ENCODE measurements around the gene GABRB1. TPM values are rescaled to one million over a fixed set of nuclear protein-coding genes. Genes with fewer than 3 reads are reported as not detected.

GABRB1 gene
- total RNA-seq, 4 donors from 2014 or later: not detected

DNA sequence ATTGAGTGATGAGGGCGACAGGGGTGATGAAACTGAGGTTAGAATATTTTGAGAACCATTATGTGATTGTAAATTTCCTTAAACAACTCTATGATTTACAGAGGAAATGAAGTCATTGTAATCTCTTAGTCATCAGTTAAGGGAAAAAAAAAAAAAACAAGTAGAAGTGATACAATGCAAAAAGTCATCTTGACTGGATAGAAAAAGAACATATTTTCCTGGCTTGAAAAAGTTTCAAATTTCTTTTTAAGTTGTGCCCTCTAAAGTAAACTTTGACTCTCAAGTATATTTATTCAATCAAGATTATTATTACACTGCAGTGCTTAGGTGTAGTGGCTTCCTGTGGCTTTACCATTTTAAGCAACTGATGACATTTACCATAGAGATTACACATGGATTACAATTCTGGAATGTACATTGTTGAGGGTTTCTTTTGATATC is 40.6 kb downstream of the GABRB1 start:
- H3K4me3 ChIP-seq: no peak overlapping the region
- TF ChIP-seq EP300 (IDR thresholded peaks at IDR 0.05): no peak
- TF ChIP-seq POLR2A (IDR thresholded peaks at IDR 0.05): no peak
- TF ChIP-seq, protein P1, sequence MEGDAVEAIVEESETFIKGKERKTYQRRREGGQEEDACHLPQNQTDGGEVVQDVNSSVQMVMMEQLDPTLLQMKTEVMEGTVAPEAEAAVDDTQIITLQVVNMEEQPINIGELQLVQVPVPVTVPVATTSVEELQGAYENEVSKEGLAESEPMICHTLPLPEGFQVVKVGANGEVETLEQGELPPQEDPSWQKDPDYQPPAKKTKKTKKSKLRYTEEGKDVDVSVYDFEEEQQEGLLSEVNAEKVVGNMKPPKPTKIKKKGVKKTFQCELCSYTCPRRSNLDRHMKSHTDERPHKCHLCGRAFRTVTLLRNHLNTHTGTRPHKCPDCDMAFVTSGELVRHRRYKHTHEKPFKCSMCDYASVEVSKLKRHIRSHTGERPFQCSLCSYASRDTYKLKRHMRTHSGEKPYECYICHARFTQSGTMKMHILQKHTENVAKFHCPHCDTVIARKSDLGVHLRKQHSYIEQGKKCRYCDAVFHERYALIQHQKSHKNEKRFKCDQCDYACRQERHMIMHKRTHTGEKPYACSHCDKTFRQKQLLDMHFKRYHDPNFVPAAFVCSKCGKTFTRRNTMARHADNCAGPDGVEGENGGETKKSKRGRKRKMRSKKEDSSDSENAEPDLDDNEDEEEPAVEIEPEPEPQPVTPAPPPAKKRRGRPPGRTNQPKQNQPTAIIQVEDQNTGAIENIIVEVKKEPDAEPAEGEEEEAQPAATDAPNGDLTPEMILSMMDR (IDR thresholded peaks at IDR 0.05): no peak
- TF ChIP-seq POLR2AphosphoS5 (IDR thresholded peaks at IDR 0.05): no peak
- WGBS, 2 donors (ENCODE audit: low coverage in 1 of 2): 18 to 31% methylated on average over 1 of the region's 1 CpG
- no peaks in the 10 kb centered on the region for H3K36me3 ChIP-seq
- H3K27ac ChIP-seq: no peak overlapping the region
- ATAC-seq: no peak
- no peaks in the 10 kb centered on the region for H3K9me3 ChIP-seq
- H3K27me3 ChIP-seq: no peaks in the 10 kb centered on the region
- H3K4me1 ChIP-seq: no peaks in the 10 kb centered on the region

DNA sequence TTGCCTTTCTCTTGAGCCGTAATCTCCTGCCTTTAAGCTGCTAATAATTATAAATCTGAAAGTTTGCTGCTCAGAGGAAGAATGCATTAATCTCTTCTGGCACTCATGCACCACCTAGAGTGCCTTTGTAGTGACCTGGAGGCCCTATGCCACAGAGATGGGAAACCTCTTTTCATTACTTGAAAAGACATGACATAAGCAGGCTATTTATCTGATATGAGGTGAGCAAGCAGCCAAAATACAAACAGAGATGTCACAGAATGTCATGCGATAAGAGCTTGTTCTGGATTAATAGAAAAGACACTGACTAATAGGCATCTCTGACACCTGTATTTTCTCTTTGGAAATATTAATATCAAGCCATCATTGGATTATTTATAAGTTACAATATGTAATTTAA is 42.3 kb downstream of the GABRB1 start:
- Histone ChIP-seq H3K9me3 (no peaks in the 10 kb centered on the region), H3K27me3 (no peaks in the 10 kb centered on the region), H3K4me3 (no peak overlapping the region), H3K27ac (no peak overlapping the region), H3K36me3 (no peaks in the 10 kb centered on the region), H3K4me1 (no peaks in the 10 kb centered on the region)
- TF ChIP-seq EP300 (IDR thresholded peaks at IDR 0.05) (no peak), POLR2AphosphoS5 (IDR thresholded peaks at IDR 0.05) (no peak), POLR2A (IDR thresholded peaks at IDR 0.05) (no peak)
- TF ChIP-seq, protein P1 (IDR thresholded peaks at IDR 0.05): no peak
- 82 to 94% methylated on average over 2 of the region's 2 CpGs for WGBS, 2 donors (ENCODE audit: low coverage in 1 of 2)
- ATAC-seq: no peak

DNA sequence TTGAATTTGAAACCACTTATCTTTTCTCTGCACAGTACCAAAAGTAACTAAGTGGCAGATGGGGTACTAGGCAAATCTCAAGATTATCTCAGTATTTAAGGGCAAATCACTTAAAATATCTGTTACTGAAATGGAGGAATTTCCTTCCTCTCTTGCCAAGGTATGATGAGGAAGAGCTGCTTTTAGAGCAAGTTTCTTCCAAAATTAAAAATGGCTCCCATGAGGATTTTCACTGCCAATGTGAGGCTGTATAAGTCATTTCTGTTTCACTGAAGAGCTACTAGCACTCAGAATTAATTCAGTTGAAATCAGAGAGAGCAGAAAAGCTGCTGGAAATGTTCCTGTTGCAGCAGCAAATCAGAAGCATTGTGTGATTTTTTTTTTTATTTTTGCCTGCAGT is 43.4 kb downstream of the GABRB1 start:
- Histone ChIP-seq H3K4me1 (no peaks in the 10 kb centered on the region), H3K27me3 (no peaks in the 10 kb centered on the region), H3K36me3 (no peaks in the 10 kb centered on the region), H3K27ac (no peak overlapping the region), H3K4me3 (no peak overlapping the region), H3K9me3 (no peaks in the 10 kb centered on the region)
- no peak for TF ChIP-seq EP300 (IDR thresholded peaks at IDR 0.05)
- no peak for TF ChIP-seq POLR2A (IDR thresholded peaks at IDR 0.05)
- TF ChIP-seq, protein P1 (IDR thresholded peaks at IDR 0.05): no peak
- TF ChIP-seq POLR2AphosphoS5 (IDR thresholded peaks at IDR 0.05): no peak
- ATAC-seq: no peak

DNA sequence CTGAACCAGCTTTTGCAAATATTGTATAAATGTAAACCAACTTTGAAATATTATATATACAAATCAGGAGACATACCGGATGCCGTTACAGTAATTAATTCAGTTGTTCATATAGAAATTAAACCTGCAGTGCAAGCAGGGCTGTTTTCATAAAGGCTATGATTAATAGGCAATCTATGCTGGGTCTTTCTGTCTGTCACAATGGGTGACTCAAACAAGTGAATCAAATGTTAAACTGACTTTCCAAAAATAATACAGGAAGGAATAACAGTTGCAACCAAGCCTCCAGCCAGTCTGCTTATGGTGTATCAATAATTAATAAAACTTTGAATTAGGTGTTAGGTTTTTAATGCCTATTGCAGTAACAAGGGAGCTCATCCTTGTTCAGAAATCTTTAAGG is 43.9 kb downstream of the GABRB1 start:
- WGBS, 2 donors (ENCODE audit: low coverage in 1 of 2): 17 to 44% methylated on average over 2 of the region's 2 CpGs
- H3K4me1 ChIP-seq: no peaks in the 10 kb centered on the region
- H3K4me3 ChIP-seq: no peak overlapping the region
- no peak overlapping the region for H3K27ac ChIP-seq
- TF ChIP-seq POLR2AphosphoS5 (IDR thresholded peaks at IDR 0.05) (no peak), EP300 (IDR thresholded peaks at IDR 0.05) (no peak), POLR2A (IDR thresholded peaks at IDR 0.05) (no peak)
- TF ChIP-seq, protein P1 (IDR thresholded peaks at IDR 0.05): no peak
- no peaks in the 10 kb centered on the region for H3K27me3 ChIP-seq
- no peak for ATAC-seq
- no peaks in the 10 kb centered on the region for H3K9me3 ChIP-seq
- no peaks in the 10 kb centered on the region for H3K36me3 ChIP-seq

DNA sequence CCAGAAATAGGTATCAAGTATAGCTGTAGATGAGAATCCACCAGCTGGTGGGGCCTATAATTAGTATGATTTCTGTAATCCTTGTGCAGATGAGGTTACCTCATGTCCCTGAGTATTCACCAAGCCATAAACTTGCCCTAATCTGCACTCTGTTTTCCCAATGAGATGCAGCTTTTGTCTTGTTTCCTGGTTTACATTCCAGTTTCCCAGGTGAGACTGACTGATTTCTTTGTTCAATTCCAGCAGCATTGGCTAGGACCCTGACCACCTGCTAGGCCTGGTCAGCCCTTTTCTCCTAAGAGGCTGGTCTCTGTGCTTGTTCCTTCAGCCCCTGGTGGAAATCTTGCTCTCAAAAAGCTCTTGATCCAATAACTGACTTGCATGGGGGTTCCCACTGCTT is 44.6 kb downstream of the GABRB1 start:
- no peak overlapping the region for H3K27ac ChIP-seq
- TF ChIP-seq POLR2A (IDR thresholded peaks at IDR 0.05) (no peak), EP300 (IDR thresholded peaks at IDR 0.05) (no peak), POLR2AphosphoS5 (IDR thresholded peaks at IDR 0.05) (no peak)
- TF ChIP-seq, protein P1 (IDR thresholded peaks at IDR 0.05): no peak
- no peaks in the 10 kb centered on the region for H3K9me3 ChIP-seq
- H3K27me3 ChIP-seq: no peaks in the 10 kb centered on the region
- no peak for ATAC-seq
- H3K4me1 ChIP-seq: no peaks in the 10 kb centered on the region
- no peak overlapping the region for H3K4me3 ChIP-seq
- H3K36me3 ChIP-seq: no peaks in the 10 kb centered on the region
